COR-L47 (cell line): ENCODE measurements around the gene RAB8A.
A peak's percentile ranks its signal among the peaks of the same experiment; 100 is the strongest.
"Not testable (repeated sequence)": the region's sequence is repeated elsewhere in the genome, so short reads cannot be mapped to it uniquely, and the experiment has no call there.

ENCODE experiments used
- DNase-seq: peaks from one replicate; lab custom pipeline; 2025; lab: John Stamatoyannopoulos, UW

RAB8A gene

DNA sequence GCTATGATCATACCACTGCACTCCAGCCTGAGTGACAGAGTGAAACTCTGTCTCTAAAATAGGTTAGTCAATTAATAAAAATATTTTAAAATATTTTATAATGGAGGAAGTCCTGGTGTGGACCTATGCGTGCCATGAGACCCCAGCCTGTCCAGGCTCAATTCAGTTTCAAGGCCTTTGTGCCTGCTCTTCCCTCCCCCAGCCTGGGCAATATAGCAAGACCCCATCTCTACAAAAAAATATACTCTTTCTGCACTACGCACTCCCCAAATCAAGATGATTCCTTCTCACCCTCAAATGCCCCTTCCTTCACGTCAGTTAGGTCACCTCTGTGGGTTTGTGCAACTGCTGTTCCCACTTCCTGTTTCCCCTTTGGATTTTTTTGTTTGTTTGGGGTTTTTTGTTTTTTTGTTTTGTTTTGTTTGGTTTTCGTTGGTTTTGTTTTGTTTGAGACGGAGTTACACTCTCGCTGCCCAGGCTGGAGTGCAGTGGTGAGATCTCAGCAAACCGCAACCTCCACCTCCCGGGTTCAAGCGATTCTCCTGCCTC lies 30.4 kb downstream of the RAB8A start:
- no peak for DNase-seq

DNA sequence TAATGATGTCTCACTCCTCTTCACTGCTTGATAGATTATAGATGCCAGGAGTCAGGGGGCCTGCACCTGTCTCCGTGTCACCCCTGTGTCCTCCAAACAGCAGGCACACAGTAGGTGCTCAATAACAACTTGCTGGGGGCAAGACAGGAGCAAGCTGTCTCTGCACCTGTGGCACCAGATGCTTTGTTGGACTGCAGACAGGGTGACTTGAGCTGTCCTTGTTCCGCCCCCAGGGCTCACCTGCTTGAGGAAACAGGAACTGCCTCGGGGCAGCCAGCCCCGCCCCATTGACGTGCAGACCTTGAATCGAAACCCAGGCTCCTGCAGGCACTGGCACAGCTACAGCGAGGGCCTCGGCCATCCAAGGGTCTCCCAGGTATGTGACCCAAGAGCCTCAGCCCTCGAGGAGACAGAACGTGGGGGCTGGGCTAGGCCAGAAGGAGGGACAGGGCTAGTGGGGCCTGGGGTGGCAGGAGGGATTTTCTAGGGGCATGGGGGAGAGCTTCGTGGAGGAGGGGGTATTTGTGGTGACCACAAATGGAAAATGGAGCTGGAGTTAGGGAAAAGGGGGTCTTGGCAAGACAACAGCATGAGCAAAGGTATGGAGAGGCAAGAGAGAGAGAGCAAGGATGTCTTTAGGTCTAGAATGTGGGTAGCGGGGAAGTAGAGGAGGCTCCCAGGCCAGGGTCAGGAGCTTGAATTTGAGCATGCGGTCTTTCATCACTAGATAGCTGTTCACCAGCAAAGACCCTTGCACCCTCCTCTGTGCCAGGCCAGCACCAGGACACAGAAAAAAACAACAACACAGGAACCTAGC lies 31.9 kb downstream of the RAB8A start, which contains the start of gene HSH2D:
HSH2D (plus strand) TSS at position 287 of the 817 bp plus-strand sequence. CDS start 5,066 bp downstream, outside the sequence.
- DNase-seq: peak; percentile 8

DNA sequence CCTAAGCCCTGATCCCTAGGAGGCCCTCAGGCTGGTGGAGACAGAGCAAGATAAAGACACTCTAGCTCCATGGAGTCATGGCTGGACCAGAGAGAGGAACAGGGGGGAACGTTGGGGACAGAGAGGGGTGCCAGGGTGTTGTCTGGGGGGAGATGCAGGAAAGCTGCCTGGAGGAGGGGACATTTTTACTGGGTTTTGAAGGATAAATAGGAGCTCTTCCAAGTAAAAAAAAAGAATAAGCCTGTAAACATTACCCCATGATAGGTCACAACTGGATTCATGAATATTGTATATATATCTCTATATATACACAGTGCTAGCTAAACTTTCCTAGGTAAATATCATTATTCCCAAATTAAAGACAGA lies 32.5 kb downstream of the RAB8A start:
- no peak for DNase-seq

DNA sequence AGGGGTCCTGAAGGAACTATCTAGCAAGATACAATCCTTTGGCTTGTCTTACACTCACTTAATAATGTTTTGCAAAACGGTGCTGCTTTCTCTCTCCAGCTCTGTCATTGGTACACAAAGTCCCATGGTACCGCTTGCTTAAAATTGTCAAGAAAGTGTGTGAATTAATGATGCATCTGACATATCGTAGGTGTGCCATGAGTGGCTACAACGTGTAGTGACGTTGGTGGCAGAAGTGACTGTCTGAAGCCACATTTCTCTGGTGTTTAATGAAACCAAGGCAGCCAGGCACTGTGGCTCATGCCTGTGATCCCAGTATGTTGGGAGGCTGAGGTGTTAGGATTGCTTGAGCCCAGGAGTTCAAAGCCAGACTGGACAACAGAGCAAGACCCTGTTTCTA lies 34.4 kb downstream of the RAB8A start:
- no peak for DNase-seq

DNA sequence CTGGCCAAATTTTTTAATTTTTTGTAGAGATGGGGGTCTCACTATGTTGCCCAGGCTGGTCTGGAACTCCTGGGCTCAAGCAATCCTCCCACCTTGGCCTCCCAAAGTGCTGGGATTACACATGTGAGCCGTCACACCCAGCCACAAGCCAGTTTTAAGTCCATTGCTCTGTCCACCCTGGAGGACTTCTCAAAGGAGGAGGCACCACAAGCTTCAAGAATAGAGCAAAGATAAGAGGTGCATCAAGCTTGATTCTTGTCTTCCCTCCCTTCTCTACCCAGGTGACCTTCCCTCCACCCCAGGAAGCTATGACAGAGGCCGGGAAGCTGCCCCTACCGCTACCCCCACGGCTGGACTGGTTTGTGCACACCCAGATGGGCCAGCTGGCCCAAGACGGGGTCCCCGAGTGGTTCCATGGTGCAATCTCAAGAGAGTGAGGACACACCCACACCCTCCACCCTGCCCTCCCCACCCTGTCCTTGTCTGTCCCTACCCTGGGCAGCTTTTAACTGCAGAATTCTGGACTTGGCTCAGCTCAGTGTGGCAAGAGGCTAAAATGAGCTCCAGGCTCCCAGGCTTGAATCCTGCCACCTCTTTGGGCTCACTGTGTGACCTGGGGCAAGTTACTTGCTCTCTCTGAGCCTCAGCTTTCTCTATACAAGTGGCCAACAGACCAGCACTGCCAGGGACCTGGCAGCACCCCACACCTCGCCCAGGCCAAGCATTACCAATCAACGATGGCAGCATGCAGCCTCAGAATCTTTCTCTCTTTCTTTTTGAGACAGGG lies 36.9 kb downstream of the RAB8A start:
- DNase-seq: no peak

DNA sequence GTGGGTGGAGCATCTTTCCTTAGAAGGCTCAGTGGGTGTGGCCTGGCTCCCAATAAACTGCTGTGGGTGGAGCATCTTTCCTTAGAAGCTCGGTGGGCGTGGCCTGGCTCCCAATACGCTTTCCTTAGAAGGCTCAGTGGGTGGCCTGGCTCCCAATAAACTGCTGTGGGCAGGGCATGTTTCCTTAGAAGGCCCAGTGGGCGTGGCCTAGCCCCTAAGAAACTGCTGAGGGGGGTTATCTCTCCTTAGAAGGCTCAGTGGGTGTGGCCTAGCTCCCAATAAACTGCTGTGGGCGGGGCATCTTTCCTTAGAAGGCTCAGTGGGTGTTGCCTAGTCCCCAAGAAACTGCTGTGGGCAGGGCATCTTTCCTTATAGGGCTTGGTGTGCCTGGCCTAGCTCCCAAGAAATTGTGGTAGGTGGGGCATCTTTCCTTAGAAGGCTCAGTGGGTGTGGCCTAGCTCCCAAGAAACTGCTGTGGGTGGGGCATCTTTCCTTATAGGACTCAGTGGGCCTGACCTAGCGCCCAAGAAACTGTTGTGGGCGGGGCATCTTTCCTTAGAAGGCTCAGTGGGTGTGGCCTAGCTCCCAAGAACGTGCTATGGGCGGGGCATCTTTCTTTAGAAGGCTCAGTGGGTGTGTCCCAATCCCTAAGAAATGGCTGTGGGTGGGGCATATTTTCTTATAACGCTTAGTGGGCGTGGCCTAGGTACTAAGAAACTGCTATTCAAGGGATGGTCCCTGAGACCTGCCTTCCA lies 42.1 kb downstream of the RAB8A start:
- DNase-seq: no peak

DNA sequence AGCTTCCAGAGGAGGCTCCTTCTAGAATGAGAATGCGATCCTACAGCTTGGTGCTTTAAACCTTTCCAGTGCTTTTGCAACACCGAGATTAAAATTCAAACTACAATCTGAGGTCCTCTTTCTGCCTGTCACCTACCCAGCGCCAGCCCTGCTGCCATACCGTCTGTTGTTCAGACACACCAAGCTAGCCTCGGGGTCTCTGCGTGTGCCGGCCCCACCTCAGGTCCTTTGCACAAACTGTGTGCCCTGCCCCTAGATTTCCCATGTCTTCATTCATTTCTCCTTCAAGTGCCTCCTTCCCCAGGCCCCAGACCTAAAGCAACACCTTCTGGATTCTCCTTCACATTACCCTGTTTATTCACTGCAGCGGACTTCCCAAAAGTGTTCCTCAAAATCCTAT lies 42.9 kb downstream of the RAB8A start:
- no peak for DNase-seq

DNA sequence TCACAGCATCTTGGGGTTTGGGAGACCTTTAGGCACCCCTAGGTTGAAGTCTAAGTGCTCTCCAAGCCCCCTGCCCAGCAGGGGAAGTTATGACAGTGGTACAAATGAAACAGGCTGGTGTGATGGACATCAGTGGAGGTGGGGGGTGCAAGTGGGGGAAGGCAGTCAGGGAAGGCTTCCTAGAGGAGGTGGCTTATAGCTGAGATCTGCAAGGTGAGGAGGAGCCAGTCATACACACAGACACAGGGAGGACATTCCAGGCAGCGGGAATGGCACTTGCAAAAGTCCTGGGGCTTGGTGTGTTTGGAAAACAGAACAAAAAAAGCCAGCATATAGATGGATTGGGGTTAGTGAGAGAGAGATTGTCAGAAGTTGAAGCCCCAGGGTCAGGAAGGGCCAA lies 43.4 kb downstream of the RAB8A start:
- no peak for DNase-seq

DNA sequence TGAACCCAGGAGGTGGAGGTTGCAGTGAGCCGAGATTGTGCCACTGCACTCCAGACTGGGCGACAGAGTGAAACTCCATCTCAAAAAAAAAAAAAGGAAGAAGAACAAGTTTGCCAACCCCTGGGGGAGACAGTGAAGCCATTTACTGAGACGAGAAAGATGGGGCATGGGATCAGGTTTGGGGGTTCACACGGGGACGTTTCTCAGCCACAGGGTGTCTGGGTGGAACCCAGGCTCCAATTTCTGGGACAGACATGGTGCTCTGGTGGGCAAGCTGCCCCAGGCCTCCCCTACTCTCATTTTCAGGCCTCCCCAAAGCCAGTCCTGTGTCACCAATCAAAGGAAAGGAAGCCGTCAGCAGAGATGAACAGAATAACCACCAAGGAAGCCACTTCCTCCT lies 45.2 kb downstream of the RAB8A start:
- DNase-seq: no peak

DNA sequence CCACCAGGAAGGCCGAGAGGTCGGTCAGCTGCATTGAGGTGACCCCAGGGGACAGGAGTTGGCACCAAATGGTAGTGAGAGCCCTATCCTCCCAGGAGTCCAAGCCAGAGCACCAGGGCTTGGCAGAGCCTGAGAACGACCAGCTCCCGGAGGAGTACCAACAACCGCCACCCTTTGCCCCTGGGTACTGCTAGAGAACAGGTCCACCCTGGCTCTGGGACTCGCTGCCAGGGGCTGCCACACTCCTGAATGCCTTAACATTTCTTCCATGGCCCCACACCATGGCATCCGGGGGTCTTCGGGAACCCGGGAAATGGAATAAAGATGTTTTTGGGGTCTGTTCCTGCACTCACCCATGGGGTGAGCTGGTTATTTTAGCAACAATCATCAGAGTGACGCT lies 45.9 kb downstream of the RAB8A start:
- DNase-seq: no peak

DNA sequence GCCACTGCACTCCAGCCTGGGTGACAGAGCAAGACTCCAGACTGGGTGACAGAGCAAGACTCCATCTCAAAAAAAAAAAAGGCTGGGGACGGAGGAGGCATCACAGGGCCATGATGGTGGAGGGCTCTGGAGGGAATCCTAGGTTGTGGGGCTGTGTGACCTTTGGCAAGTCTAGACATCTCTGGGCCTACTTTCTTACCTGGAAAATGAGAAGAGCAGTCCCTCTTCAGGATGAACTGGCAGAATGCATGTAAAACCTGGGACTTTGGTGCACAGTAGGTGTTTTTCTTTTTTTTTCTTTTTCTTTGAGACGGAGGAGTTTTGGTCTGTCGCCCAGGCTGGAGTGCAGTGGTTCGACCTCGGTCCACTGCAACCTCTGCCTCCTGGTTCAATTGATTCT lies 48.0 kb downstream of the RAB8A start:
- DNase-seq: no peak

DNA sequence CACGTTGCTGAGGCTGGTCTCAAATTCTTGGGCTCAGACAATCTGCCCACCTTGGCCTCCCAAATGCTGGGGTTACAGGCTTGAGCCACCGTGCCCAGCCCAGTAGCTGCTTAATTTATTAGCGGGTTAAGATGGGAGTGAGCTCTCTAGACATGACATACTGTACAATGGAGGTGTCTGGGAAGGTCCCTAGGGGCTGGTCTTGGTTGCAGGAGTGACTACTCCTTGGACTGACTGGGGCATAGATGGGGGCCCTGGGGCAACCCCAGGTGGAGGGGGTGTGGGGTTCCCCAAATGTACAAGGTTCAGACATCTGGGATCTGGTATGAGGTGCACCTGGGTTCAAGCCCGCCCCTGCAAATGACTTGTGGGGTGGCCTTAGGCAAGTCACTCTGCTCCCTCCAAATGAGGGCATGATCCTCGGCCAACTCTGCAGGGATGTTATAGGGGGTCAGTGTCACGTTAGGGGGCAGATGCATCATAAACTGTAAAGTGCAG lies 48.8 kb downstream of the RAB8A start:
- DNase-seq: no peak

DNA sequence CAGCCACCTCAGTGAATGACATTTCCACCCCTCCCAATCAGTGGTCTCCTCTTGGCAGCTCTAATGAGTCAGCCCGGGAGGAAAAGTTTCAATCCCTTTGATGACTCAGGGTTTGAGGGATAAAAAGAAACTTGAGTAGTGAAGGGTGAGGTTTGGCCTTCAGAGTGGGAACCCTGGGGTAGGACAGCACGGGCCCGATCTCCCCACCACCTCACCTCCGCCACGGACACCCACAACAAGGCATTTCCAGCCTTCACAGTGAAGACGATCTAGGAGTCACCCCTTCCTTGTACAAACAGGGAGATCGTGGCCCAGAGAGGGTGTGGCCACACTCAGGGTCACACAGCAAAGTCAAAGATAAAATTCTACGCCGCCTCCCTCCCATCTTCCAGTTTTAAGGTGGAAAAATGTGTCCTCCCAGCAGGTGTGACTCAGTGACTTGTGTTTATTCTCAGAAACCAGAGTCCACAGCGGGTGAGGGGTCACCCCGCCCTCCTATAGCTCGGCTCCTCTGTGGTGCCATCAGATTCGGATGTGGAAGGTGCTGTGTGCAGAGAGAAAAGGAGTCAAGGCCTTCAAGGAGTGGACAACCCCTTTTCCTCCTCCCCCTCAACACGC lies 49.4 kb downstream of the RAB8A start:
- no peak for DNase-seq

DNA sequence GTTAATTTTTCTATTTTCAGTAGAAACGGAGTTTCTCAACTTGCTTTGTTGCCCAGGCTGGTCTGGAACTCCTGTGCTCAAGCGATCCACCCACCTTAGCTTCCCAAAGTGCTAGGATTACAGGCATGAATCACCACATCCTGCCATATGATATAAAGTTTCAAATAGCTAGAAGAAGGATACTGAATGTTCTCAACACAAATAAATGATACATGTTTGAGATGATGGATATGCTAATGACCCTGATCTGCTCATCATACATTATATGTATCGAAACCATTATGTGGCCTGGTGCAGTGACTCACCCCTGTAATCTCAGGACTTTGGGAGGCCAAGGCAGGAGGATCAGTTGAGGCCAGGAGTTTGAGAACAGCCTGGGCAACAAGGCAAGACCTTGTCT lies 50.2 kb downstream of the RAB8A start:
- DNase-seq: no peak

DNA sequence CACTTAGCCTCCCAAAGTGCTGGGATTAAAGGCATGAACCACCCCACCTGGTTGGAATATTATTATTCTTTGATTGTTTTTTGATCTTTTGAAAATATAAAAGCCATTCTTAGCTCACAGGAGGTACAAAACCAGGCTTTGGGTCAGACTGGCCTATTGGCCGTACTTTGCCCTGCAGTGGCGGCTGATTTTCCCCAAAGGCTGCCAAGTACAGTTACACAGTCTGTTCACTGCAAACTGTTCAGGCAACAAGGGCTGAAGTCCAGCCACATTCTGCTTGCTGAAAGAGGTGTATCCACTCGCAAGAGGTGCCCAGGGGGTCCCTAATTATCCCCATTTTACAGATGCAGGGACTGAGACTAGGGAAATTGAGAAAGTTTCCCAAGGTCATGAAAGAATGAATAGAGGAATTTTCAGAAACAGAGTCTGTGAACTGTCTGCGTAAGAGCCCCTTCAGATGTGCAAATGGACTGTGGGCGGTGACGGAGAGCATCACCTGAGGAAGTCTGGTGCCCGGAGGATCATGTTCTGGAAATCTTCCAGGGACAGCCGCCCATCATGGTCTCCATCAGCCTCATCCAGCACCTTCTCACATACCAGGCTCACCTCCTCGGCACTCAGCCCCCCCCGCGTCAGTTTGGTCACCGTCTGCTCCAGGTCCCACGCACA lies 52.7 kb downstream of the RAB8A start:
- no peak for DNase-seq

DNA sequence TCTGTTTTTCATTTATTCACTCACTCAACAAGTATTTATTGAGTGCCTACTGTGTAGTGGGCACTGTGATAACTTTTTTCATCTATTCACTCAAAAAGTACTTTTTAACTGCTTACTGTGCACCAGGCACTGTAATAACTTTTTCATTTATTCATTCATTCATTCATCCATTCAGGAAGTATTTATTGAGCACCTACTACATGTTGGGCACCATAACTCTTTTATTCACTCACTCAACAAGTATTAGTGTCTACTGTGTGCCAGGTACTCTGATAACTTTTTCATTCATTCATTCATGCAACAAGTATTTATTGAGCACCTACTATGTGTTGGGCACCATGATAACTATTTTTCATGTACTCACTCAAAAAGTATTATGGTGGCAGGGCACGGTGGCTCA lies 54.7 kb downstream of the RAB8A start:
- DNase-seq: no peak

DNA sequence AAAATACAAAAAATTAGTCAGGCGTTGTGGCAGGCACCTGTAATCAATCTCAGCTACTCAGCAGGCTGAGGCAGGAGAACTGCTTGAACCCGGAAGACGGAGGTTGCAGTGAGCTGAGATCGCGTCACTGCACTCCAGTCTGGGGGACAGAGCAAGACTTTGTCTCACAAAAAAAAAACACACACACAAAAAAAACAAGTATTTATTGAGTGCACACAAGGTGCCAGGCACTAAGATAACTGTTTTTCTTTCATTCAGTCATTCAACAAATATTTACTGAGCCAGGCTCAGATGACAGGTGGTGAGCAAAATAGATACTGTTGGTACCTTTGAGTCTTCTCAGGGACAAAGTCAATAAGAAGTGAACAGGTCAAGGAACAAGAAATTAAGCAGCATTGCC lies 55.4 kb downstream of the RAB8A start:
- no peak for DNase-seq

DNA sequence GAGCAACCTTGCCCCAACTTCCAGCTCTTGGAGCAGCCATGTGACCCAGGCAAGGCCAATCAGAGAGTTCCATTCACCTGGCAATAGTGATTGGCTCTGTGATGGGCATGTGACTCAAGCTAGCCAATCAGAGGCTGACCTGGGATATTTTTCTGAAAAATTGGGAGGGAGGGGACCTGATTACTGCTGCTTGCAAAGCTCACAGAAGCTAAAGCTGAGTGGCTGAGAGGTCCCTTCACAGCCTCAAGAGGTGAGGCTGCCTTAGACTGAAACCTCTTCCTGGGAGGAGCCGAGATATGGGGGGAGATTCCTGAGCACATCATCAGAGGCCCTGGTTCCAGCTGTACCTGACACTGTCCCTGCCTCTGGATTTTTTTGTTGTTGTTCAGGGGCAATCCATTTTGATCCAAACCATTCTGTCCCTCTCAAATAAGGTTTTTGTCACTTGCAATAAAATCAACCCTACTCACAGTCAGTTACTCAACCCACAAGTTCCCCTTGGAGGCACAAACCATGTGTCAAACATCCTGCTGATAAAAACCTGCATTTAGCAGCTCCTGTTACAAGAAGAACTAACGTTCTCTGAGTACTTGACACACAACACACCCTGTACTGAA lies 56.9 kb downstream of the RAB8A start:
- DNase-seq: no peak

DNA sequence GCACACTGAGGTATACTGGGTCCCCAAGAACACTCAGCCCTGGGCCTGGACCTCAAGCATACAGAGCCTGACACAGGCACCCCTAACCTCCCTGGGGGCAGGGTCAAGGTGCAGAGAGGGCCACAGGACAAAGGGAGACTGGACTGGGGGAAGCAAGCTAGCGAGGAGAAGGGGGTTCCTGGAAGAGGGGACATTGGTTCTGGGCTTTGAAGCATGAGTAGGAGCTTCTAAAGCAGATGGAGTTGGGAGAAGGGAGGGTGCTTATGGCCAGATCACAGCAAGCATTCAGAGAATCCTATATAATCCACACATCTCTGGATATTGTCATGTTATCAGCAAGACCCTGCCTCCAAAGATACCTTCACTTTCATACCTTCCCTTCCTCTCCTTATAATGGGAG lies 58.4 kb downstream of the RAB8A start:
- DNase-seq: no peak

DNA sequence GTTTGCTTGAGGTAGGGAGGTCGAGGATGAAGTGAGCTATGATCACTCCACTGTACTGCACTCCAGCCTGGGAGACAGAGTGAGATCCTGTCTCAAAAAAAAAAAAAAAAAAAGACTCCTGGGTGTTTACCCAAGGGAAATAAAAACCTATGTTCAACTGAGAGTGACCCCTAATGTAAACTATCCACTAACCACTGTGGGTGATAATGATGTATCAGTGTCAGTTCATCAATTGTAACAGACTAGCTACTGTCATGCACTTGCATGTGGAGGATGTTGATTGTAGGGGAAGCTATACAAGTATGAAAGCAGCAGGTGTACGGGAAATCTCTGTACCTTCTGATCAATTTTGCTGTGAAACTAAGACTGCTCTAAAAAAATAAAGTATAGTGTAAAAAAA lies 64.3 kb downstream of the RAB8A start:
- DNase-seq: no peak

DNA sequence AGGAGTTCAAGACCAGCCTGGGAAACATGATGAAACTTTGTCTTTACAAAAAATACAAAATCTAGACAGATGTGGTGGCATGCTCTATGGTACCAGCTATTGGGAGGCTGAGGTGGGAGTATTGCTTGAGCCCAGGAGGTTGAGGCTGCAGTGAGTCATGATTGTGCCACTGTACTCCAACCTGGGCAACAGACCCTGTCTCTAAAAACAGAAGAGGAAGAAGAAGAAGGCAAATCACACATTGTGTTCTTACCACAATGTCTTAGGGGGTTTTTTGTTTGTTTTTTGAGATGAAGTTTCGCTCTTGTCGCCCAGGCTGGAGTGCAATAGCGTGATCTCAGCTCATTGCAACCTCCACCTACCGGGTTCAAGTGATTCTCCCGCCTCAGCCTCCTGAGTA lies 67.2 kb downstream of the RAB8A start:
- DNase-seq: not testable (repeated sequence)
